Esophagus squamous epithelium (tissue), 4 donors: ENCODE measurements around the gene TRMT10B.
"Not testable (repeated sequence)": the region's sequence is repeated elsewhere in the genome, so short reads cannot be mapped to it uniquely, and the experiment has no call there.

Experiments
- CTCF ChIP-seq, 6 experiments: fragments of 450-650 bp in 4 of 6; fragments of 200-600 bp in 2 of 6; sonication (generic) in 2 of 6; IDR thresholded peaks; one replicate each; pipeline ENCODE4 v1.5.1; 2016 to 2019; ENCODE audit warnings: antibody characterized with exemption in 6 of 6, mild to moderate bottlenecking in 4 of 6, moderate library complexity in 4 of 6
- POLR2A ChIP-seq, 4 donors: fragments of 450-650 bp; IDR thresholded peaks; one replicate each; pipeline ENCODE4 v1.6.1; 2017; ENCODE audit warnings: antibody characterized with exemption in 4 of 4, mild to moderate bottlenecking in 4 of 4, moderate library complexity in 3 of 4

- not testable (repeated sequence) for TF ChIP-seq CTCF, POLR2A (IDR thresholded peaks at IDR 0.05)
Observed at GRCh38 chr9:37809676-37810075, 56.1 kb downstream of the TRMT10B start.
